ENCODE measurements around the gene KCNA1.
"Not testable (repeated sequence)": the region's sequence is repeated elsewhere in the genome, so short reads cannot be mapped to it uniquely, and the experiment has no call there.

DNA sequence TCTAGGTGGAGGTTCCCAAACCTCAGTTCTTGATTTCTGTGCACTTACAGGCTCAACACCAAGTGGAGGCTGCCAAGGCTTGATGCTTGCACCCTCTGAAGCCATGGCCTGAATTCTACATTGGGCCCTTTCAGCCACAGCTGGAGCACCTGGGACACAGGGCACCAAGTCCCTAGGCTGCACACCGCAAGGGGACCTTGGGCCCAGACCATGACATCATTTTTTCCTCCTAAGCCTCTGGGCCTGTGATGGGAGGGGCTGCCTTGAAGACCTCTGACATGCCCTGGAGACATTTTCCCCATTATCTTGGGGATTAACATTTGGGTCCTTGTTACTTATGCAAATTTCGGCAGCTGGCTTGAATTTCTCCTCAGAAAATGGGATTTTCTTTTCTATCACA lies 30.2 kb upstream of the KCNA1 start:
- TF ChIP-seq, protein P1, sequence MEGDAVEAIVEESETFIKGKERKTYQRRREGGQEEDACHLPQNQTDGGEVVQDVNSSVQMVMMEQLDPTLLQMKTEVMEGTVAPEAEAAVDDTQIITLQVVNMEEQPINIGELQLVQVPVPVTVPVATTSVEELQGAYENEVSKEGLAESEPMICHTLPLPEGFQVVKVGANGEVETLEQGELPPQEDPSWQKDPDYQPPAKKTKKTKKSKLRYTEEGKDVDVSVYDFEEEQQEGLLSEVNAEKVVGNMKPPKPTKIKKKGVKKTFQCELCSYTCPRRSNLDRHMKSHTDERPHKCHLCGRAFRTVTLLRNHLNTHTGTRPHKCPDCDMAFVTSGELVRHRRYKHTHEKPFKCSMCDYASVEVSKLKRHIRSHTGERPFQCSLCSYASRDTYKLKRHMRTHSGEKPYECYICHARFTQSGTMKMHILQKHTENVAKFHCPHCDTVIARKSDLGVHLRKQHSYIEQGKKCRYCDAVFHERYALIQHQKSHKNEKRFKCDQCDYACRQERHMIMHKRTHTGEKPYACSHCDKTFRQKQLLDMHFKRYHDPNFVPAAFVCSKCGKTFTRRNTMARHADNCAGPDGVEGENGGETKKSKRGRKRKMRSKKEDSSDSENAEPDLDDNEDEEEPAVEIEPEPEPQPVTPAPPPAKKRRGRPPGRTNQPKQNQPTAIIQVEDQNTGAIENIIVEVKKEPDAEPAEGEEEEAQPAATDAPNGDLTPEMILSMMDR (IDR thresholded peaks at IDR 0.05), result not testable (repeated sequence)
- TF ChIP-seq POLR2A (IDR thresholded peaks at IDR 0.05), result not testable (repeated sequence)
